ENCODE measurements around the gene SALL2.

The SALL2 gene

DNA sequence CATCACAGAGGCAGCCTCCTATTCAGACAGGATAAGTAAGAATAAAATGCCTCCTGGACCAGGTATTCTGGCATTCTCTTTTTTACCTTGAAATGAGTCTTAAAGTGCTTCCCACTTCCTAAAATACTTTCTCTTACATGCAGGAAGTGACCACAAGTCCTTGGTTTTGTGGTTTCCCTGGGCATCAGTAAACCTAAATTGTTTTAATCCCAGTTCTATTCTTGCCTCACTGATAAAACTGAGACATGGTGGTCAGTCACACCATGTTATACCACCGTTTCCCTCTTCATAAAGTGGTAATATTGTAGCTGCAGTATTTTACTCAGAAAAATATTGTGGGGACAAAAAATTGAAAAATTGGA, 1.2 kb upstream of the SALL2 start:
- DNase-seq (ENCODE audit: low spot score), result no peak

DNA sequence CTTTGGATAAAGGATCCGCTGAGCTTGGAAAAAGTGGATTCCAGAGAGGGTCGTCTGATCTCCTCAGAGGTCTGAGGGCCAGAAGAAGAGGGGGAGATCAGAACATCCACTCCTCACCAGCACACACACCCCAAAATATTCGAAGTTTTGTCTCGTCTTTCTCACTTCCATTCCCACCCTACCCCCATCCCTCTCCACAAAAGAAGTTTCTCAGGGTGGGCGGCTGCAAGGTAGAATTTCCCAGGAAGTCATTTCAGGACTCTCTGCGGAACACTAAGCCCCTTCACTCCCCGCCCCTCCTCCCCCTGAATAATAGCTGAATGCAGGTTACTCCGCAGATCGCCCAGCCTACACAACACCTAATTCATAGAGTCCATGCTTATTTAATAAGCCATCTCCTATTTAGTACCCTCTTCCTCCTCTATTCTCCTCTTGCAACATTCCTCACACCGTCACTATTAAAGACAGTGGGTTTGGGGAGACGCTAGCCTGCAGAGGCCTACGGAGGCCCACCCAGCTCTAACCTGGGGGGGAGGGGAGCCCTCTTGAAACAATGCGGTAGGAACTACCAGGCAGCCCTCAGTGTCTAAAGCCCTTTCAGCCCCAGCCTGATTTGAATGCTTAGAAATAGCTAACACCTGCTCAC, 649 bp upstream of the SALL2 start:
- no peak for DNase-seq (ENCODE audit: low spot score)

DNA sequence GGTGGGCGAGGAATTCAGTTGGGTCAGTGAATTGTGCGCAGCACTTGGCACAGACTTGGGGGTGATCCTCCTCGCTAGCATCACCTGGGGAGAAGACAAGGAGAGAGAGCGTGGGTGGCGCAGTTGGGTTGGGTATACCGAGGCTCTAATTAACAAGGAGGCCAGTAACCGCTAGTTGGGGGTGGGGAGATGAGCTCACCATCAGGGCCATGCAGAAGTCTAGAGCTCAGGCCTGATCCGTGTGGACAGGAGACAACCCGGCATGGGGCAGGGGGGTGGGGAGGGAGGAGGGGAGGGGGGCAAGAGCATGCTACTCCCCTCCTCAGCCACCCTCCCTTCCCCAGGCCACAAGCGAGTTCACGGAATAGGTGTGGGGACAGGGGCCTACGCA, 580 bp downstream of the SALL2 start:
- DNase-seq (ENCODE audit: low spot score), result no peak

DNA sequence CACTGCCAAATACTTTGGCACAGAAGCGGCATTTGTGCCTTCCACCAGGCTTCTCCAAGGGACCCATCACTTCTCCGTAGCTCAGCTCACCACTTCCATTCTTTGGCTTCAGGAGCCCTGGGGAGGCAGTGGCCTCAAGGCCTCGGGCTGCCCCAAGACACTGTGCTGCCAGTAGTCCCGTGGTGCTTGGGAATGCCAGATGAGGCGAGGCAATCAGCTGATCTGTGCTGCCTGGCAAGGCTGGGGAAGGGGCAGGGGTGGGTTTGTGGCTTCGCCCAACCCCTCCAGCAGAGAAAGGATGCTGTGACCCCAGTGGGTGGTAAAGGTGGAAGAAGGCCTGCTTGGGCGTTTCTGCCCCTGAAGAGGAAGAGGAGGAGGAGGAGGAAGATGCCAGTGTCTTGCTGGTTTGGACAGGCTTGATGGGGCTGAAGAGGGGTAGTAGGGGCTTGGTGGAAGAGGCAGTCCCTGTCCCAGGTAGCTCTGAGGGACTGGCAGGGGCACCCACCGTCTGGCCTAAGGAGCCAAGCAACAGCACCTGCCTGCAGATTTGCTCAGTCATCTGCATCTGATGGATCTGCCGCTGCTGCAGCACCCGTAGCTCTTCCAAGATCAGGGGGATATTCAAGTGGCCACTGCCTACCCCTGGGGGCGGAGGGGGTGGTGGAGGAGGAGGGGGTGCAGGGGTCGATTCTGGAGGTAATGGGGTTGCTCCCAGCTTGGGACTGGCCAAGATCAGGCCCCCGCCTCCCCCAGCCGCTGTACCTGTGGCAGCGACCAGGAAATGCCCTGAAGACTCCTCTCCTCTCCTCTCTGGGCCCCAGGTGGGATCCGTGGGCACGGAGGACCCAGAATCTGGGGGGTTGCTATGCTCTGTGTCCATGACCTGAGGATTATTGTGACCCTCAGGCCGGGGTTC, 1.3 kb downstream of the SALL2 start:
- DNase-seq (ENCODE audit: low spot score), result no peak

DNA sequence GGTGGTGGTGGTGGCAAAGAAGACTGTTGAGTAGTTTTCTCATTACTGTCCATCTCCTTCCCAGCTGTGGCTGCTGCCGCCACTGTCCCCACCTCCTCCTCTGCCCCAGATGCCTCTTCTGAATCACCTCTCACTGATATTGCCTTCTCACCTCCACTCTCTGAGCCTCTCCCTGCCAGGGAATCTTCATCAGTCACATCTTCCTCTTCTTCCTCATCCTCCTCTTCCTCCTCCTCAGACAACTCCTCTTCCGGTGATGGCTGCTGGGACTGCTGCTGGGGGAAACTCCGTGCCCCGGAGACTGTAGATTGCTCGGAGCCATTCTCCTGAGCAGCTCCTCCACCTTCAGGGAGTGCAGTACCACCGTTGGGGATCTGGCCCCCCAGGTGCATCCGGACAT, 2.9 kb downstream of the SALL2 start:
- DNase-seq (ENCODE audit: low spot score), result no peak

DNA sequence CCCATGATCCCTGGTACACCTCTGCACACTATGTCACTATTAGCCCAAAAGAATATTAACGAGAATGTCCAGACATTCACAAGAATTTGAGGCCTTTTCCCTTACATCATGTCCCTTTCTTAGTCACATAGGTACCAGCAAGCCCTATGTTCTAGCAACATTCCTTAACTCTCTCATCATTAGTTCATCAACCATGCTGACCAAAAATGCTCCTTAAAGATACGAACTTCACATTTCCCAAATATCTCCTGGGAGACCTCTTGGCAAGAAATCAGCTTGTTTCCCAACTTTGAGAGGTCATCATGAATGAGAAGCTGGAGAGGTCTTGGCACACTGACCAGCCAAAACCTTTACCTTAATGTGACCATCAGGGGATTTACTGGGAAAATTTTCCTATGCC, 4.6 kb downstream of the SALL2 start:
- DNase-seq (ENCODE audit: low spot score), result no peak

DNA sequence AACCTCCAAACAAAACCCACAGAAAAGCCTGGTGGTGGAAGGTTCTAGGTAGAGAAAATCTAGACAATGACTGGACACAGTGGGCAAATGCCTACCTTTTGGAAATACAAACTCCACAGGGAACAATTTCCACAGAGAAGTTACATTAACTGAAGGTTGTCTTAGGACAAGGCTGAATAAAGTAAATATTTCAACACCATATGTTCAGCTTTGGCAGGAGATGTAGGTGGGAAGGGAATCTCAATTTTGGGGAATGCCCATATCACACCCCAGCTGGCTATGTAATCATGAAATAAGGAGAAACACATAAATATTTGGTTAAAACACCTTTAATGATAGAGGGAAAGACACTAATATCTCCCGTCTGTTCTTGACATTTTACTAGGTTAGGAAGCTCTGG, 5.4 kb downstream of the SALL2 start:
- DNase-seq (ENCODE audit: low spot score), result no peak

DNA sequence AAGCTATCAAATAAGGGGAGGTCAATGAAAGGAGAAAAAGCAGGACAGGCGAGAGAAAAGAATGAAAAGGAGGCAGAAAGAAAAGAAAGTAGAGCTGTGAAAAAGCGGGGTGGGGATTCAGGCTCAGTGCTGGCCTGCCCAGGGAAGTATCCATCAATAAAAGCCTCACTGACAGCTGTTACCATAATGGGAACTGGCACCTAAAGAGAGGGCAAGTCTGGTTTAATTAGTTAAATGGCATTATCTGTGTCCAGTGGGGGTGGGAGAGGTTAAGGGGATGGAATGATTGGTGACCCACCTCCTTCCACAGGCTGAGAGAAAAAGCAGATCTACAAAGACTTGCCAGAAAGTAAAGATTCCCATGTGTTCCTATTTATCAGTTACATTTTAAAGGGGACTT, 7.4 kb downstream of the SALL2 start:
- no peak for DNase-seq (ENCODE audit: low spot score)

DNA sequence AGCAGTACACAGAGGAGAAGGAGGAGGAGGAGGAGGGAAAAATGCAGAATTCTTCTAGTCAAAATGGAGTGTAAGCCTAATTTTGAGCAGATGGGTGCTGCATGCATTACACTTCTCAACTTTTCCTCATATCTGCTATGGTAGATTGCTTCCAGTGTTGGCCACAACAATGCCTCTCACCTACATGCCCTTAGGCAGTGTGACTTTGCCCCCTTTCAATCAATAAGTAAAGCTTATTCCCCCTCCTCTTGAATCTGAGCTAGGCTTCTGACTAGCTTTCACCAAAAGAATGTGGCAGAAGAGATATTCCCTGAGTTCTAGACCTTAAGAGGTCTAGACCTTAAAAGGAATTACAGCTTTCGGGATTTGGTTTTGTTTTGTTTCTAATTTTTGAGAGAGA, 11.8 kb downstream of the SALL2 start:
- DNase-seq (ENCODE audit: low spot score), result no peak

DNA sequence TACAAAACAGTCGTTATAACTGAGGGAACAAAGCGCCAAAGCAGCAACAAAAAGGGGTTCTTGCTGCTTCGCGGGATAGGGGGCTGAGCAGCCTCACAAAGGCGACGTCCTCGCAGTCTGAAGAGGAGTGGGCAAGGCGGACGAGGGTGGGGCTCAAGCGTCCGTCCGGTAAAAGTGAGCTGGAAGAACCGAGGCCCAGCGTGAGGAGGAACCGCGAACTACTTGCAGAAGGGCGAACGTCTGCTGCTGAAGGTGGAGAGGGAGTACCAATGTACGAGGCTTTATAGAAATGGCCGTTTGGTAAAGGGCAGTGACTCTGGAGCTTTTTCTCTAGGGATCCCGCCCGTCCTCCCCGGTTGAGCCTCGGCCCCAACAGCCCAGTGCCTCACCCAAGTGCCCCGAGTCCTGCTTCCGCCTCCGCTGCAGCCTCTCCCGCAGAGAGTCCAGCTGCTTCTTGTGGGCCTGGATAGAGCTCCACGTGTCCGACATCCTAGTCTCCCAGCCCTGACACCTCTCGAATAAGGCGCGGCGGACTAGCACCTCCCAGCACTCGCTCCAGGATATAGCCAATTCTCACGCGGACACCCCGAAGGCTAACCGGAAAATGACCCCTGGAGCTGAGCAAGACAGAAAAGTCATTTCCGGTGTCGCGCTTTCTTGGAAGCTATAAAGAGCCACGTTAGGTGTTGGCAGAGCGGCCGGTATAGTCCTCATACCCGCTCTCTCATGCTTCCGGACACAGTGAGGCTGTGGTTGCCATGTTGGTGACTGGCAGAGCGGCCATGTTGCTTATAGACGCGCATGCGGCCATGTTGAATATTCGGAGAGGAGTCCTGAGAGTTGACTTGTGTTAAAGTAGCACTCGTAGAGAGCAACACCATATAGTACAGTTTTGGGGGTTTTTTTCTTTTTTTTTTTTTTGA, 15.2 kb downstream of the SALL2 start, which contains the start of gene METTL3:
Gene METTL3, minus strand, starts transcription at position 606 of the 923 bp plus-strand sequence. Its CDS starts 117 bp downstream, at position 489.
- peak; percentile 97 for DNase-seq (ENCODE audit: low spot score)

DNA sequence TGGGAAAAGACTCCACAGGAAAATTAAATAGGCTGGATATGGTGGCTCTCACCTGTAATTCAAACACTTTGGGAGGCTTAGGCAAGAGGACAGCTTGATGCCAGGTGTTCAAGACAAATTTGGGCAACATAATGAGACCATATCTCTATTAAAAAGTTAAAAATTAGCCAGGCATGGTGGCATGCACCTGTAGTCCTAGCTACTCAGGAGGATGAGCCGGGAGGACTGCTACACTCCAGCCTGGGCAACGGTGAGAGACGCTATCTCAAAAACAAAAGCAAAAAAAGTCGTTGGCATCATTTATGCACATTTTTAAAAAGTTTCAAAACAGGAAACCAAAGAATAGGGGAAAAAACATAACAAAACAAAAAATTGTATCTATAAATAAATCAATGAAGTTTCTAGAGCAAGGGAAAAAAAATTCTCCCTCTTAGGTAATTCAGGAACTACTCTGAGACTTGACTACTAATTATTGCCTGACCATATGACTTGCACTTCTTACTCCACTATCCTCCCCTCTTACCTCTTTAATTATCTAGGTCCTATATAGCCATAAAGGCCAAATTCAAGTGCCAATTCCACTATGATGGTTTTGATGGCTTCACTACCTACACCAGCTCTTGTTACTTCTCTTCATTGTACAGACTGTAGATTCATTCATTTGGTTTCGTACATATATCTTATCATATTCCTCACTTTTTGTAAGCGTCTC, 16.6 kb downstream of the SALL2 start:
- no peak for DNase-seq (ENCODE audit: low spot score)

DNA sequence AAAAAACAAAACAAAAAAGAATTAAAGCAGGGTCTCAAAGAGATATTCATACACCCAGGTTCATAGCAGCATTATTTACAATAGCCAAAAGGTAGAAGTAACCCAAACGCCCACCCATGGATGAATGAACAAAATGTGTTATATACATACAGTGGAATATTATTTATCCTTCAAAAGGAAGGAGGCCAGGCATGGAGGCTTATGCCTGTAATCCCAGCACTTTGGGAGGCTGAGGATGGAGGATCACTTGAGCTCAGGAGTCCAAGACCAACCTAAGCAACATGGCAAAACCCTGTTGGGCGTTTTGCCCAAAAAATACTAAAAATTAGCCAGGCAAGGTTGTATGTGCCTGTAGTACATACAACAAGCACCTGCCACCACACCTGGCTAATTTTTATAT, 19.6 kb downstream of the SALL2 start:
- no peak for DNase-seq (ENCODE audit: low spot score)

DNA sequence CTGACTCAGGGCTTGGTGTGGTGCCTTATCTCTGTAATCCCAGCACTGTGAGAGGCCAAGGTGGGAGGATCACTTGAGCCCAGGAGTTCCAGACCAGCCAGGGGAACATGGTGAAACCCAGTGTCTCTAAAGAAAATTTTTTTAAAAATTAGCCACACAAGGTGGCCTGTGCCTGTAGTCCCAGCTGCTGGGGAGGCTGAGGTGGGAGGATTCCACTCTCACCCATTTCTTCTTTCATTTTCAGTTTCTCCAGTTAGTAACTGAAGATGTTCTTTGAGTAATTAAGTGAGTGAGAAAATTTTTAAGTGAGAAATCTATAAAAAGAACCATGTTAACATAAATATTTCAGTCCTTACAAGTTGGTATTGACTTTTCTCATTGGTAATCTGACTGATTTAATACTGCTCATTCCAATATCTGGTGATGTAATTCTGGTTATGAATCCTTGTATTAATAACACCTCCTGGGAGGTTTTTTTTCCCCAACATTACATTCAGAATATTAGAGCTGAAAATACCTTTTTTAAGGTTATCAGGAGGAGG, 21.1 kb downstream of the SALL2 start:
- DNase-seq (ENCODE audit: low spot score), result peak; percentile 34

DNA sequence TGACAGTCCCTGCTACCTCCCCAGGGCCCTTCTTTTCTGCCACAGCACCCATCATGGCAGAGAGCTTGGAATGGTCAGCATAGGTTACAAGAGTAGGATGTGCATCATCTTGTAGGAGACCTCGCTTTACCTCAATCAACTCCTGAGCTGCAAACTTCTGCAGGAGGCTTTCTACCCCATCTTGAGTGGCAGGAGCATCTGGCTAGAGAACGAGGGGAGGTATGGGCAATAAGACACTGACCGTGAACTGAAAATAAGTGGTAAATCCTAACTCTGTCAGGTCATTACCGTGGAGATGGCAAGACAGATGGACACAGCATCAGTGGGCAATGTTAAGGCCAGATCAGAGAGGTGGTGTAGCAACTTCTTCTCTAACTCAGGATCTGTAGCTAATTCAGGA, 22.8 kb downstream of the SALL2 start:
- no peak for DNase-seq (ENCODE audit: low spot score)

DNA sequence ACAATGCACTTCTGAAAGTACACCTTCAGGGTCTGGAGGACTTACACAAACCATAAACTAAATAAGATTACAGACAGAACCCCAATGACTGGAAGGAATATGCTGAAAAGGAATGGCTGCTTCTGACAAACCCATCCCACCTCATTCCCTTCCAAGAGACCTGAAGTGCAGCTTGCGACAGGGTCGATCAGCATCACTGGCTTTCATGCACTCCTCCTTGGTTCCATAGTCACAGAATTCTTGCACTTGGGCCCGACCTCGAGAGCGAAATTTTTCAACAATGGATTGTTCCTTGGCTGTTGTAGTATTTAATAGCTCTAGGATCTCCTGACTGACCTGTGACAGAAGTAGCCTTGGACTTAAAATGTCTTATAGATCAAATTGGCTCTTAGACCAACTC, 24.6 kb downstream of the SALL2 start:
- no peak for DNase-seq (ENCODE audit: low spot score)

DNA sequence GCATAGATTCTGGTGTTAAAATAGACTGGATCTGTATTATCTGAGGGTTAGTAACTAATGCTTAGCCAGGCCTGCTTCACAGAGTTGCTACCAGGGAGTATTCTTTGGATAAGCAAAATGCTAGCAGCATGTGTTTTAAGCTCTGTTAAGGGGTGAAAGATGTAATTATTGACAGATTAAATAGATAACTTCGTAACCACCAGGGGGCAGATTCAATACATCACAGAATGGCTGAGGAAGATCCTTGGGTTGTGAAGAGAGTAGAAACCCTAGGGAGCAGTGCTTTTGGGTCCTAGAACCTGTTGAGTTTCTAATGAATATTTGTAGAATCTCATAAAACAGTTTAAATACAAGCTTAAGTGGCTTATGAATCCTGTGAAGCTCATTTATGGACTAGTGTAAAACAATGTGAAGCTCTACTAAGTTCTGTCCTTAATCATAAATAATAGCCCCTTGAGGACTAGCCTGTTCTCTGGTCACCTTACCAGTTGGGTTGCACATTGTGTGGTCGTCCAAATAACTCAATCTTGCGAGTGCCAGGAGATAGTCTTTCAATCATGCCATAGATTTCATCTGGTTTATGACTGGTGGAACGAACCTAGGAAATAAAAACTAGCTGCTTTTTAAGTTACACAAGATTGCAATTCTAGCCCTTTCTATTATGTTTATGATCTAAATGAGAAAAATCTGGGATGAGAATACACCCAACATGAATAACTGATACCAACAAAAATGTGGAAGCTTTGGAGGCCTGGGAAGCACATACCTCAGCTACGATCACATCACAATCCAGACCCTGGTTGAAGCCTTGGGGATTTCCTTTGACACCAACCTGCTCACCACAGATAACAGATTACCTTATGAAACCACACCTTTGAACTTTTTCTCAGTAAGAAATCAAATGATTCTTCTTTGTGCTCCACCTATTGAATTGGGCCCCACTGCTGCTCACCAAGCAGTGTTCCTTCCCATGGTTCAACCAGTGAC, 27.3 kb downstream of the SALL2 start:
- DNase-seq (ENCODE audit: low spot score), result peak; percentile 39

DNA sequence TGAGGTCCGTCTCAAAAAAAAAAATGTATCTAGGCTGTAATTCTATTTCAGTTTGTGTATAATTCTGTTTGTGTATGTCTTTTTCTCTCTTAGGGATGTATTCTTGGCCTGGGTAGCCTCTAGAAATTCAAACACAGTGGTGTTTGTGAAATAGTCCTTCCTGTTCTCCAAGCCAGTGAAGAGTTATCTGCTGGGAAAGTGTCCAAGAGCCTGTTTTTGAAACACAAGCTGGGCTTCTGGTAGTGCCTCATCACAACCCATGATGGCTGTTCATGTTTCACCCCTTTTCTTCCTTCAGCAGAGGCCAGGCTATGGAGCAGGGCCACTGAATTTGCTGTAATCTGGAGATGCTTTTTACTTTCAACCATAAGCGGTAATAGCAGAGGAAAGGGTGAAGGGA, 29.7 kb downstream of the SALL2 start:
- DNase-seq (ENCODE audit: low spot score), result no peak

DNA sequence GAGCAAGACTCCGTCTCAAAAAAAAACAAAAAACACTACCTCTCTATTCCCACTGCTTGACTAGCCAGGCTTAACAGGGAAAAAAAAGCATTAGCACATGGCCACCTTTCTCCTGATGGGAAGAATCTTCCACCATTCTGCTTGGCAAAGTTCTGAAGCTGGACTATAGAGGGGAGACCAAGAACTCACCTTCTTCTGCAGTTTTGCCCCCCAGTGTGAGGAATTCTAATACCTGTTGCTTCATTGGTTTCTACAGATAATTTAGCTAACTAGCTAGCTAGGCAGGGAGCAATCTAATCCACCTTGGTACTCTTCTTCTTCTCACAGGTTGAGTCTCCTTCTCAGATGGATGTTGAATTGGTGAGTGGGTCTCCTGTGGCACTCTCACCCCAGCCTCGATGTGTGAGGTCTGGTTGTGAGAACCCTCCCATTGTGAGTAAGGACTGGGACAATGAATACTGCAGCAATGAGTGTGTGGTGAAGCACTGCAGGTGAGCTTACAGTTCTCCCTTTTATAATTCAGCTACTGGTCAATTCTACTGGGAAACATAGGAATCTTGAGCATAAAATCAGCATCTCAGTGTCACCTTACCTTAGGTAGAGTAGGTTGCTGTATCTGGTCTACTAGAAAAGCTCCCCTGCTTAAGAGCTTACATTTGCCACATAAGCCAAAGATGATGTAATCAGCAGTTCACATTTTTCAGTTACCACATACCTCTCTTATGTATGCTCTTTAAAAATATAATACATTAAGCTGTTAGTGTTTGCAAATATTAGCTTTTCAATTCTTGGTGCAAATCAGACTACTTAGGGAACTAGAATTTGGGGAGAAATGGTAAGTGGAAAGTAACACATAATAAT, 31.0 kb downstream of the SALL2 start:
- DNase-seq (ENCODE audit: low spot score), result no peak

DNA sequence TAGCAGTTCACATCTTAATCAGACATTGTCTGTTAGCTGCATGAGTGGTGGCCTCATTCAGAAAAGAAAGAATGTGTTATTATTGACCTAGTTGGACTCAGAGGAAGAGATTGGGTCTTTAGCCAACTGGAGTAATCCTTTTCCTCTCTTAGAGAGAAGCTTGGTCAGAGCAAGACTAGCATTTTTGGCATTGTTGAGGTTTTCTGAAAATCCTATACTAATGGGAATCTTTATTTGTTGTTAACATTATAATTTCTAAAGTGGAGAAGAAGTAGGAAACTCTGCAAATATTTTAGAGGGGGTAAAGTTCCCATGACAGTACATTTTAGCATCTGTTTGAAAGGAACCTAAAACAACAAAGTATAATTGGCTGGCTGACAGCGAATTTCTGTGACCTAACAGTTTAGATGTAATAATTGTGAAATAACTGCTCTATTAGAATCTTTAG, 39.5 kb downstream of the SALL2 start:
- no peak for DNase-seq (ENCODE audit: low spot score)
